ENCODE measurements around the gene FYB2. TPM values are rescaled to one million over a fixed set of nuclear protein-coding genes. Genes with fewer than 3 reads are reported as not detected.

The FYB2 gene
- total and polyA plus RNA-seq, 12 donors, result 0.22 to 123 (median 9.9) TPM

- 64 to 68% methylated on average over 5 of the region's 5 CpGs for WGBS, 2 donors
- intact Hi-C loops (cut with DNase I), result loop anchor here in 1 of 10 donors (10.0 kb wide), 1 partner anchor 114 kb away; the partner anchor contains the start of gene C8B
- no peaks in the 10 kb centered on the region for H3K36me3 ChIP-seq
- H3K9me3 ChIP-seq, result no peaks in the 10 kb centered on the region
- no peak for TF ChIP-seq CTCF (IDR thresholded peaks at IDR 0.05)
- no peak for ATAC-seq
- no peak for DNase-seq
- H3K27me3 ChIP-seq, result peaks cover 0 to 8% (median 0%) of the 10 kb centered on the region in 7 donors
- H3K4me1 ChIP-seq, result no peaks in the 10 kb centered on the region
- no peak overlapping the region for H3K4me3 ChIP-seq
- H3K27ac ChIP-seq, result no peak overlapping the region
Measured at GRCh38 chr1:56850922-56851321, 31.7 kb upstream of the FYB2 start.

- intact Hi-C loops (cut with DNase I), result loop anchor here in 1 of 10 donors (10.0 kb wide), 1 partner anchor 114 kb away; the partner anchor contains the start of gene C8B
- DNase-seq (no peak), ATAC-seq (no peak)
- H3K4me1 ChIP-seq, result no peaks in the 10 kb centered on the region
- no peak for TF ChIP-seq CTCF (IDR thresholded peaks at IDR 0.05)
- WGBS, 2 donors, result 82 to 91% methylated on average over 2 of the region's 2 CpGs
- no peak overlapping the region for H3K4me3 ChIP-seq
- H3K27ac ChIP-seq, result no peak overlapping the region
- peaks cover 0 to 10% (median 0%) of the 10 kb centered on the region in 7 donors for H3K27me3 ChIP-seq
- H3K36me3 ChIP-seq, result no peaks in the 10 kb centered on the region
- H3K9me3 ChIP-seq, result no peaks in the 10 kb centered on the region
Measured at GRCh38 chr1:56850411-56850810, 31.2 kb upstream of the FYB2 start.

- TF ChIP-seq CTCF (IDR thresholded peaks at IDR 0.05), result no peak
- Histone ChIP-seq H3K4me3 (no peak overlapping the region), H3K27me3 (peaks cover 0 to 10% (median 0%) of the 10 kb centered on the region in 7 donors), H3K27ac (no peak overlapping the region), H3K36me3 (no peaks in the 10 kb centered on the region), H3K4me1 (no peaks in the 10 kb centered on the region), H3K9me3 (no peaks in the 10 kb centered on the region)
- WGBS, 2 donors, result 77 to 79% methylated on average over 7 of the region's 7 CpGs
- DNase-seq (no peak), ATAC-seq (no peak)
- intact Hi-C loops (cut with DNase I), result loop anchor here in 1 of 10 donors (10.0 kb wide), 1 partner anchor 115 kb away; the partner anchor contains the start of gene C8B
Measured at GRCh38 chr1:56849750-56850149, 30.5 kb upstream of the FYB2 start.

- Histone ChIP-seq H3K9me3 (no peaks in the 10 kb centered on the region), H3K27me3 (peaks cover 0 to 10% (median 0%) of the 10 kb centered on the region in 7 donors), H3K4me1 (no peaks in the 10 kb centered on the region), H3K27ac (no peak overlapping the region), H3K4me3 (no peak overlapping the region), H3K36me3 (no peaks in the 10 kb centered on the region)
- TF ChIP-seq CTCF (IDR thresholded peaks at IDR 0.05), result no peak
- DNase-seq, result no peak
- no peak for ATAC-seq
- 90 to 92% methylated on average over 3 of the region's 3 CpGs for WGBS, 2 donors
- intact Hi-C loops (cut with DNase I), result no loop called here
Measured at GRCh38 chr1:56845343-56845742, 26.1 kb upstream of the FYB2 start.

Measured in heart right ventricle (tissue), 16 donors.